GM20000 (cell line): ENCODE results near the gene KIAA0319L.

Experiments
- DNase-seq: peaks from one replicate; pipeline ENCODE4 v3.0.0; 2012; ENCODE audit warnings: low spot score
- TF ChIP-seq, protein P1 (sequence below): IDR thresholded peaks from 2 replicates; pipeline ENCODE4 v1.5.1; 2012; ENCODE audit warnings: mild to moderate bottlenecking, control low read depth; ENCODE audit errors: extremely low read depth, missing control alignments

Gene KIAA0319L

GRCh38 chr1:35390600-35391494 is 166.4 kb downstream of the KIAA0319L start:
- TF ChIP-seq, protein P1, sequence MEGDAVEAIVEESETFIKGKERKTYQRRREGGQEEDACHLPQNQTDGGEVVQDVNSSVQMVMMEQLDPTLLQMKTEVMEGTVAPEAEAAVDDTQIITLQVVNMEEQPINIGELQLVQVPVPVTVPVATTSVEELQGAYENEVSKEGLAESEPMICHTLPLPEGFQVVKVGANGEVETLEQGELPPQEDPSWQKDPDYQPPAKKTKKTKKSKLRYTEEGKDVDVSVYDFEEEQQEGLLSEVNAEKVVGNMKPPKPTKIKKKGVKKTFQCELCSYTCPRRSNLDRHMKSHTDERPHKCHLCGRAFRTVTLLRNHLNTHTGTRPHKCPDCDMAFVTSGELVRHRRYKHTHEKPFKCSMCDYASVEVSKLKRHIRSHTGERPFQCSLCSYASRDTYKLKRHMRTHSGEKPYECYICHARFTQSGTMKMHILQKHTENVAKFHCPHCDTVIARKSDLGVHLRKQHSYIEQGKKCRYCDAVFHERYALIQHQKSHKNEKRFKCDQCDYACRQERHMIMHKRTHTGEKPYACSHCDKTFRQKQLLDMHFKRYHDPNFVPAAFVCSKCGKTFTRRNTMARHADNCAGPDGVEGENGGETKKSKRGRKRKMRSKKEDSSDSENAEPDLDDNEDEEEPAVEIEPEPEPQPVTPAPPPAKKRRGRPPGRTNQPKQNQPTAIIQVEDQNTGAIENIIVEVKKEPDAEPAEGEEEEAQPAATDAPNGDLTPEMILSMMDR, result no peak
- DNase-seq, result no peak

DNA sequence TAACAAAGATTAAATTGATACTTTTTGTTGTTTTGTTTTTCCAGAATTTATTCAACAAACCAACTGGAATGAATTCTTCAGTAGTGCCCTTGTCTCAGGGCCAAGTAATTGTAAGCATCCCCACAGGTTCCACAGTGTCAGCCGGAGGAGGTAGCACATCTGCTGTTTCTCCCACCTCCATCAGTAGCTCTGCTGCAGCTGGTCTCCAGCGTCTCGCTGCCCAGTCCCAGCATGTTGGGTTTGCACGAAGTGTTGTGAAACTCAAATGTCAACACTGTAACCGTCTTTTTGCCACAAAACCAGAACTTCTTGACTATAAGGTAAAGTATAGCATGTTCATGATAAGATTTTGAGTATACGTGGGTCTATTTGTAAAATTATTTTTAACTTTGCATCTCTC is 170.2 kb downstream of the KIAA0319L start:
- DNase-seq, result no peak
- TF ChIP-seq, protein P1, result no peak

GRCh38 chr1:35386290-35386689 is 170.9 kb downstream of the KIAA0319L start:
- no peak for DNase-seq
- TF ChIP-seq, protein P1, result no peak
